Measurements from ENCODE around the gene SHISAL2A. TPM values are rescaled to one million over a fixed set of nuclear protein-coding genes. Genes with fewer than 3 reads are reported as not detected.

The SHISAL2A gene
- total RNA-seq, 1 experiment from 2014 or later: 0.26 TPM

DNA sequence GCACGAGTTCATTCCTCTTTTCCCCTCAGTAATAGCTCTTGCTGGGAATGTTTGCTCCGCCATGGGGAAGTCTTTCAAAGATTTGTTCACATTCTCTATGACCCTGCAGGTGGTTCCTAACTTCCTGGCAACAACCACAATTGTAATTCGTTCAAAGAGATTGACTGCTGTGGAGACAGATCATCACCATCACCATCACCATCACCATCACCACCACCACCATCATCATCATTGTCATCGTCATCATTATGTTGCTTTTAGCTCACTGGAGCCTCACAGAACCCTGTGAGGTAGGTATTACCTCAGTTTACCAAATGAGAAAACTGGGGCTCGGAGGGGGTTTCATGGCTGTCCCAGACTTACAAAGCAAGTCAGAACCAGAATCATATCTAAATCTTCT, 34.3 kb downstream of the SHISAL2A start:
- Mint-ChIP-seq H3K4me1 (ENCODE audit: insufficient read depth, unreplicated experiment) (peaks cover 47% of the 10 kb centered on the region), H3K4me3 (ENCODE audit: unreplicated experiment) (no peak overlapping the region), H3K9me3 (ENCODE audit: unreplicated experiment) (no peaks in the 10 kb centered on the region), H3K27ac (ENCODE audit: low read depth, unreplicated experiment) (peak overlapping the region; percentile 94), H3K27me3 (ENCODE audit: insufficient read depth, unreplicated experiment) (no peaks in the 10 kb centered on the region), H3K36me3 (ENCODE audit: insufficient read depth, unreplicated experiment) (no peaks in the 10 kb centered on the region)
- CTCF ChIA-PET: interaction anchor here (0.6 to 4.4 kb wide), 5 partner anchors 19 to 231 kb away, joined by 3 to 30 read pairs (median 4); no protein-coding TSS in a partner anchor
- intact Hi-C loops (cut with micrococcal nuclease): loop anchor here (5.0 to 10.0 kb wide), 3 partner anchors 202 to 540 kb away; partner anchors contain the start of genes ORC1 and PRPF38A
- no TSS peak for BruUV-seq (replicated peaks)
- TF ChIP-seq, protein P1, sequence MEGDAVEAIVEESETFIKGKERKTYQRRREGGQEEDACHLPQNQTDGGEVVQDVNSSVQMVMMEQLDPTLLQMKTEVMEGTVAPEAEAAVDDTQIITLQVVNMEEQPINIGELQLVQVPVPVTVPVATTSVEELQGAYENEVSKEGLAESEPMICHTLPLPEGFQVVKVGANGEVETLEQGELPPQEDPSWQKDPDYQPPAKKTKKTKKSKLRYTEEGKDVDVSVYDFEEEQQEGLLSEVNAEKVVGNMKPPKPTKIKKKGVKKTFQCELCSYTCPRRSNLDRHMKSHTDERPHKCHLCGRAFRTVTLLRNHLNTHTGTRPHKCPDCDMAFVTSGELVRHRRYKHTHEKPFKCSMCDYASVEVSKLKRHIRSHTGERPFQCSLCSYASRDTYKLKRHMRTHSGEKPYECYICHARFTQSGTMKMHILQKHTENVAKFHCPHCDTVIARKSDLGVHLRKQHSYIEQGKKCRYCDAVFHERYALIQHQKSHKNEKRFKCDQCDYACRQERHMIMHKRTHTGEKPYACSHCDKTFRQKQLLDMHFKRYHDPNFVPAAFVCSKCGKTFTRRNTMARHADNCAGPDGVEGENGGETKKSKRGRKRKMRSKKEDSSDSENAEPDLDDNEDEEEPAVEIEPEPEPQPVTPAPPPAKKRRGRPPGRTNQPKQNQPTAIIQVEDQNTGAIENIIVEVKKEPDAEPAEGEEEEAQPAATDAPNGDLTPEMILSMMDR (IDR thresholded peaks at IDR 0.05; ENCODE audit: unreplicated experiment): no peak
- DNase-seq (ENCODE audit: unreplicated experiment): no peak
- POLR2A ChIA-PET: interaction anchor here (0.9 to 13.1 kb wide), 8 partner anchors 8 to 262 kb away, joined by 4 to 284 read pairs (median 18); partner anchors contain the start of genes COA7 and TUT4

DNA sequence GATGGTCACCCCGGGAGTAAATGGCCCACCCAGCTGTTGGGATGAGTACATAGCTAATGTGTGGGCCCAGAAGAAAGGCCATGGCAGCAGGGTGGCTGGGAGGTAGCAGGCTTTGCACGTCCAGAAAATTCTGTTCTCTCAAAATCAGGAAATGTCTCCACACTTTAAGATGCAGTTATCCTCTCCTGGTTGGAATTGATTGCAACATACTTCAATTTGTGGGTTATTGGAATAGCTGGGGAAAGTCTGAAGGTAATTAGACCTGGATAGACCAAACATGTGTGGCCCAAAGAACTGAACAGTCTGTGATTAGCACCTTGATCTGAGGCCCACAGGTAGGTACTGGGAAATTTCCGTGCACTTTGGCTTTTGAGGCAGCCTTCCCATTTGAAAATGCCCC, 35.0 kb downstream of the SHISAL2A start:
- BruUV-seq (replicated peaks): no TSS peak
- ChIA-PET CTCF (interaction anchor here (0.6 to 4.4 kb wide), 5 partner anchors 9 to 232 kb away, joined by 3 to 30 read pairs (median 4); no protein-coding TSS in a partner anchor), POLR2A (interaction anchor here (0.6 to 13.1 kb wide), 9 partner anchors 9 to 263 kb away, joined by 3 to 284 read pairs (median 10); partner anchors contain the start of gene TUT4)
- TF ChIP-seq, protein P1 (IDR thresholded peaks at IDR 0.05; ENCODE audit: unreplicated experiment): no peak
- H3K36me3 Mint-ChIP-seq (ENCODE audit: insufficient read depth, unreplicated experiment): no peaks in the 10 kb centered on the region
- intact Hi-C loops (cut with micrococcal nuclease): loop anchor here (5.0 to 10.0 kb wide), 3 partner anchors 203 to 541 kb away; partner anchors contain the start of genes ORC1 and PRPF38A
- no peaks in the 10 kb centered on the region for H3K27me3 Mint-ChIP-seq (ENCODE audit: insufficient read depth, unreplicated experiment)
- H3K4me1 Mint-ChIP-seq (ENCODE audit: insufficient read depth, unreplicated experiment): peaks cover 46% of the 10 kb centered on the region
- H3K27ac Mint-ChIP-seq (ENCODE audit: low read depth, unreplicated experiment): peak overlapping the region; percentile 94
- no peaks in the 10 kb centered on the region for H3K9me3 Mint-ChIP-seq (ENCODE audit: unreplicated experiment)
- DNase-seq (ENCODE audit: unreplicated experiment): no peak
- no peak overlapping the region for H3K4me3 Mint-ChIP-seq (ENCODE audit: unreplicated experiment)

DNA sequence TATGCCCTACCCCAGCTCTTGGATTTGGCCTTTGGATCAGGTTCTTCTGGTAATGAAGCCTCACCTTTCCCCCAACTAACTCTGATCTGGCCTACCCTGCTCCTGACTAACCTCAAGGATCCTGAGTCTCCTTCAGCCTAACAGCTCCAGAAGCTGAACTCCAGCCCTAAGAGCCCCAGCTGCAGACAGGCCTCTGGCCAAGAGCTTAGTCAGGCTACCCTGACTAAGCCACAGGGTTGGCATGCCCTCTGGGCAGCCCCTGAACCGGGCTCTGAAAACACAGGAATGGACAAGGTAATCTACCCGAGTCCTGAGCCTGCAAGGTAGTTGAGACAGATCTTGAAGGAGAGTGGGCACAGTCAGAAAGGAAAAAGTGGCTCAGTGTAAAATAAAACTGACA, 35.7 kb downstream of the SHISAL2A start:
- DNase-seq (ENCODE audit: unreplicated experiment): peak; percentile 73
- BruUV-seq (replicated peaks): no TSS peak
- Mint-ChIP-seq H3K4me1 (ENCODE audit: insufficient read depth, unreplicated experiment) (peaks cover 46% of the 10 kb centered on the region), H3K4me3 (ENCODE audit: unreplicated experiment) (peak overlapping the region; percentile 54), H3K27me3 (ENCODE audit: insufficient read depth, unreplicated experiment) (no peaks in the 10 kb centered on the region), H3K36me3 (ENCODE audit: insufficient read depth, unreplicated experiment) (no peaks in the 10 kb centered on the region), H3K9me3 (ENCODE audit: unreplicated experiment) (no peaks in the 10 kb centered on the region), H3K27ac (ENCODE audit: low read depth, unreplicated experiment) (peak overlapping the region; percentile 94)
- POLR2A ChIA-PET: interaction anchor here (0.6 to 13.1 kb wide), 10 partner anchors 10 to 206 kb away, joined by 3 to 284 read pairs (median 10); partner anchors contain the start of gene TUT4
- TF ChIP-seq, protein P1 (IDR thresholded peaks at IDR 0.05; ENCODE audit: unreplicated experiment): no peak
- intact Hi-C loops (cut with micrococcal nuclease): loop anchor here (5.0 to 10.0 kb wide), 3 partner anchors 204 to 541 kb away; partner anchors contain the start of genes ORC1 and PRPF38A
- CTCF ChIA-PET: interaction anchor here (0.6 to 4.4 kb wide), 7 partner anchors 9 to 119 kb away, joined by 3 to 30 read pairs (median 3); no protein-coding TSS in a partner anchor

DNA sequence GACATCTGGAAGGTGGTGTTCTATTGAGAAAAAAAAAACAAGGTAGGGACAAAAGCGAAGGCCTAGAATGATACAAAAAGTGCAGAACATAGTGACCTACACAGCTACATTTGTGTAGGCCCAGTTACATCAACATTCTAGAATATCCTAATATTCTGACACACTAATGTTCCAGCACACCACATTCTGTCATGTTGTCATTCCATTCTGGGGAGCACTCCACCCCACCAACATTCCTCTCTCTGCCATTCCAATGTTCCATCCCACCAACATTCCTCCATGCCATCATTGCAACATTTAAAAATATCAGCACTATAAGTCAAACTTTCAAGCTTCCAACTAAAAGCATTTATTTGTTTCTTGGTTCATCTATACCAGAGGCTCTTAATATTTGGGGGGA, 36.7 kb downstream of the SHISAL2A start:
- no TSS peak for BruUV-seq (replicated peaks)
- H3K36me3 Mint-ChIP-seq (ENCODE audit: insufficient read depth, unreplicated experiment): peaks cover 4% of the 10 kb centered on the region
- no peak for DNase-seq (ENCODE audit: unreplicated experiment)
- intact Hi-C loops (cut with micrococcal nuclease): loop anchor here (5.0 to 10.0 kb wide), 3 partner anchors 205 to 542 kb away; partner anchors contain the start of genes ORC1 and PRPF38A
- no peak overlapping the region for H3K4me3 Mint-ChIP-seq (ENCODE audit: unreplicated experiment)
- H3K27me3 Mint-ChIP-seq (ENCODE audit: insufficient read depth, unreplicated experiment): no peaks in the 10 kb centered on the region
- no peaks in the 10 kb centered on the region for H3K9me3 Mint-ChIP-seq (ENCODE audit: unreplicated experiment)
- H3K4me1 Mint-ChIP-seq (ENCODE audit: insufficient read depth, unreplicated experiment): peaks cover 46% of the 10 kb centered on the region
- H3K27ac Mint-ChIP-seq (ENCODE audit: low read depth, unreplicated experiment): peak overlapping the region; percentile 94
- CTCF ChIA-PET: interaction anchor here (0.6 to 4.4 kb wide), 3 partner anchors 10 to 156 kb away, joined by 3 to 30 read pairs (median 9); no protein-coding TSS in a partner anchor
- POLR2A ChIA-PET: interaction anchor here (1.2 to 13.1 kb wide), 9 partner anchors 11 to 149 kb away, joined by 3 to 284 read pairs (median 6); partner anchors contain the start of gene TUT4
- TF ChIP-seq, protein P1 (IDR thresholded peaks at IDR 0.05; ENCODE audit: unreplicated experiment): no peak
